ENCODE data around the gene OSBPL6. TPM values are rescaled to one million over a fixed set of nuclear protein-coding genes. Genes with fewer than 3 reads are reported as not detected.

OSBPL6 gene
- total RNA-seq, 1 experiment from 2014 or later = 4.6 TPM

- Histone ChIP-seq H3K23me2 (ENCODE audit: insufficient read length, low read depth, low read length, poor library complexity, severe bottlenecking) (no peaks in the 10 kb centered on the region), H3T11ph (ENCODE audit: low read length) (no peak overlapping the region), H3K79me1 (ENCODE audit: insufficient read depth, low read depth, low read length, poor library complexity, severe bottlenecking) (no peaks in the 10 kb centered on the region), H4K5ac (ENCODE audit: insufficient read length, low read depth, low read length) (no peak overlapping the region), H3K9ac (ENCODE audit: extremely low read depth, insufficient read length, low read length) (no peak overlapping the region), H4K20me1 (ENCODE audit: control insufficient read depth, insufficient read depth, insufficient read length) (no peaks in the 10 kb centered on the region), H3K4me2 (ENCODE audit: insufficient read depth, insufficient read length, low read length) (no peak overlapping the region), H3K14ac (ENCODE audit: insufficient read depth, low read length) (no peak overlapping the region), H4K91ac (ENCODE audit: insufficient read length, low read depth, low read length) (no peak overlapping the region), H3K27ac (ENCODE audit: insufficient read length, low read depth, low read length) (no peak overlapping the region), H3K79me2 (ENCODE audit: insufficient read depth, low read length) (no peaks in the 10 kb centered on the region), H3K4ac (ENCODE audit: low read depth, low read length) (no peak overlapping the region), H3K9me3 (ENCODE audit: control insufficient read depth, low read depth, low read length) (no peaks in the 10 kb centered on the region), H2BK5ac (ENCODE audit: insufficient read length, low read length) (no peak overlapping the region), H3K56ac (ENCODE audit: insufficient read length, low read depth, low read length) (no peak overlapping the region), H2AFZ (ENCODE audit: low read length) (no peak overlapping the region), H2BK15ac (ENCODE audit: low read depth, low read length) (no peak overlapping the region), H3K18ac (ENCODE audit: insufficient read length, low read depth, low read length) (no peak overlapping the region), H2AK5ac (ENCODE audit: insufficient read length, low read length) (no peak overlapping the region), H4K8ac (replicated peaks; ENCODE audit: insufficient read length, low read depth, low read length) (no peak overlapping the region), H2BK120ac (ENCODE audit: low read depth, low read length, poor library complexity, severe bottlenecking) (no peak overlapping the region), H3K27me3 (ENCODE audit: insufficient read depth, low read length) (no peaks in the 10 kb centered on the region), H3K4me1 (ENCODE audit: insufficient read depth, low read length) (no peaks in the 10 kb centered on the region), H2BK20ac (ENCODE audit: low read depth, low read length, poor library complexity, severe bottlenecking) (no peak overlapping the region), H2BK12ac (ENCODE audit: insufficient read length, low read depth, low read length) (no peak overlapping the region), H3K23ac (ENCODE audit: insufficient read length, low read depth, low read length) (no peak overlapping the region)
- DNase-seq = no peak
- Mint-ChIP-seq H3K27ac (peak overlapping the region in 1 of 3 experiments; percentile 82; a peak in 1 of 7 replicates), H3K4me1 (peaks cover 0 to 3% of the 10 kb centered on the region in 2 experiments; a peak in 2 of 4 replicates), H3K9me3 (no peaks in the 10 kb centered on the region), H3K36me3 (ENCODE audit: insufficient read depth in 1 of 3, low read depth in 3 of 3) (no peaks in the 10 kb centered on the region), H3K27me3 (ENCODE audit: low read depth) (no peaks in the 10 kb centered on the region), H3K4me3 (no peak overlapping the region)
- TF ChIP-seq CTCF (conservative IDR thresholded peaks at IDR 0.05) = no peak
- WGBS (ENCODE audit: extremely low coverage, insufficient read length, low lambda C conversion rate) = no CpG with 5 or more reads among the region's 3 CpGs
Measured at GRCh38 chr2:178392215-178392614, 197.9 kb downstream of the OSBPL6 start.

Measured in H9 (cell line).